T-helper 1 cell (primary cell): Measurements from ENCODE around the gene AMN.
"Not testable (repeated sequence)": the region's sequence is repeated elsewhere in the genome, so short reads cannot be mapped to it uniquely, and the experiment has no call there.

Source experiments
- DNase-seq, 5 donors: peaks; one replicate each; pipeline ENCODE4 v3.0.0-alpha.2; 2012 to 2020
- total RNA-seq, 4 donors: gene quantifications; one replicate each; lab custom pipeline; 2026; lab: John Stamatoyannopoulos, UW

The AMN gene
- total RNA-seq: 1.3 to 3.3 (median 2.1) reads per million in 4 donors

- no peak for DNase-seq
Measured at GRCh38 chr14:102922490-102923200, at the start of gene AMN. AMN (plus strand) TSS chr14:102922663; CDS start chr14:102922689, 26 bp downstream.

DNA sequence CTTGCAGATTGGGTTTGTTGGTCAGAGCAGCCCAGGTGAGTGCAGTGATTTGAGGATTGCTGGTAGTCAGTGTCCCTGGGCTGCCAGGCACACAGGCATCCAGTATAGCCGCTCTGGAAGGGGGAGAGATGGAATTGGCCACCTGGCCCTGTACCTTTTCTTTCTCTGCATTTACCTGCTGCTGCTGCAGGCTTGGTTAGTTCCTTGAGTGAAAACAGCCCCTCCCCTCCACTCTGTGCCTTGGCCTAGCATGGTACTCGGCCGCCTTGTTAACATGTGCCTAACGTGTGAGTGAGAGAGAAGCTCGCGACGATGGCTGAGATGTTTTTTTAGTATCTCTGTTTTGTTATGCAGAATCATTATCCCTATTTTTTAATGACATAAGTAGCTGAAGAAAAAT, 49.3 kb upstream of the AMN start:
- no peak for DNase-seq

- no peak for DNase-seq
Measured at GRCh38 chr14:102873546-102874061, 48.9 kb upstream of the AMN start.

- no peak for DNase-seq
Measured at GRCh38 chr14:102875652-102876051, 46.8 kb upstream of the AMN start.

DNA sequence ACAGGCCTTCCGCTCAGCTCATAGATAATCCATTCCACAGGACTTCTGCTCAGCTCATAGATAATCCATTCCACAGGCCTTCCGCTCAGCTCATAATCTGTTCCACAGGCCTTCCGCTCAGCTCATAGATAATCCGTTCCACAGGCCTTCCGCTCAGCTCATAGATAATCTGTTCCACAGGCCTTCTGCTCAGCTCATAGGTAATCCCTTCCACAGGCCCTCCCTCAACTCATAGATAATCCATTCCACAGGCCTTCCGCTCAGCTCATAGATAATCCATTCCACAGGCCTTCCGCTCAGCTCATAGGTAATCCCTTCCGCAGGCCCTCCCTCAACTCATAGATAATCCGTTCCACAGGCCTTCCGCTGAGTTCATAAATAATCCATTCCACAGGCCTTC, 45.0 kb upstream of the AMN start:
- DNase-seq: not testable (repeated sequence)

DNA sequence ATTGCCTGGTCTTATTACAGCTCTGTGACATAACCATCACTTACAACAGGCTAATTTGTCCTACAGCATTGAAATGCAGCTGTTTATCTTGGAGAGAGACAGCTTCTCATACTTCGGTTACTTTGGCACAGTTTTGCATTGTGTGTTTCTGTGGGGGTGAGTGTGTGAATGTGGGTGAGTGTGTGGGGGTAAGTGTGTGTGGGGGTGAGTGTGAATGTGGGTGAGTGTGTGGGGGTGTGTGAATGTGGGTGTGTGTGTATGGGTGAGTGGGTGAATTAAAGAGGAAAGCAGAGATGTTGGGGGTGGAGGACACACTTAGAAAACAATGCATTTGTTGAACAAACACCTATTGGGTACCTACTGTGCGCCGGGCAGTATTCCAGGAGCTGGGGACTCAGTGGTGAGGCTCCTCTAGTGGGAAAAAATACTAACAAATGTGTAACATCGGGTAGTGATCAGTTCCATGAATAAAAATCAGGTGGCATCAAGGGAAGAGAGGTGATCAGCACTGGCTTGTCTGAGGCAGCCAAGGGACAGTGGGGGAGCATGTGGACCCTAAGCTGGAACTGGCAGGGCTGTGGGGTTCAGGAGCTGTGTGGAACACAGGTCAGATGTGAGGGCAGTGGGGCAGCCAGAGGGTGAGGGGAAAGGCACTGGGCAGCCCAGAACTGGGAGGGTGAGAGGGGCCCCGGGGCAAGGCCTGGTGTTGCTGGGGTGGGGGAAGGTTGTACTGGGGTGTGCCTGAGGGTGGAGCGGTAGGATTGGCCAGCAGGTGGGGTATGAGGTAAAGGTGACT, 44.1 kb upstream of the AMN start:
- no peak for DNase-seq

DNA sequence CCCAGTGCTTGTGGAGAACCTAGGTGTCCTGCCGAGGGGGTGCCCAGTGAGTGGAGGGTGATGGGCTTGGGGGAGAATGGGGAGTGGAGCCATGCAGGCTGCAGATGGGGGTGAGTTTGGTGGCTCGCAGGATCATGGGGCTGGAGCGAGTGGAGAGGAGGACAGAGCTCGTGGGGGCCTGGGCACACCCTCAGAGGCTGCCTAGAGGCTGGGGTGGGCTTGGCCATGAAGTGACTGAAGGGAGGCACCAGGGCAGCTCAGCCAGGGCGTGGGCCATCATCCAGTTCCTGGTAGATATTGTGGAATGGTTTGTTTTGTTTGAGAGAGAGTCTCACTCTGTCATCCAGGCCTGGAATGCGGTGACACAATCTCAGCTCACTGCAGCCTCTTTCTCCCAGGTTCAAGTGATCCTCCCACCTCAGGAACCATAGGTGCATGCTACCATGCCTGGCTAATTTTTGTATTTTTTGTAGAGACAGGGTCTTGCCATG, 43.4 kb upstream of the AMN start:
- no peak for DNase-seq

- DNase-seq: no peak
Measured at GRCh38 chr14:102882226-102882906, 40.1 kb upstream of the AMN start.

DNA sequence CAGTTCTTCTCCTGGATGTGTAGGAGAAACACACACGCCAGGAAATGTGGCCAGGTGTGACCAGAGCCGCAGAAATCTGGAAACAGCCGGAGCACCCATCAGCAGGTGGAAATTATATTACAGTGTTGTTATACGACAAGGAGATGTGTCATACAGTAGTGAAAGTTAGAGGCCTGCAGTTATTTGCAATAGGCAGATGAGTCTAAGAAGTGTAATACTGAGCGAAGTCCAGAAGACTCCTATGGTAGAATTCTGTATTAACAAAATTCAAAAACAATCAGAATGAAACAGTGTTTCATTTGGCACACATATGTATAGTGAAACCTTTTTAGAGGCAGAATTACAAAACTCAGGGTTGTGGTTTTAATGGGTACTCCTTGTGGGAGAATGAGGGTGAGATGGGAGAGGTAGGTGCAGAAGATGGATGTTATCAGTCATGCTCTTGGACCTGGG, 39.3 kb upstream of the AMN start:
- peak in 1 of 5 donors; percentile 23 for DNase-seq

GRCh38 chr14:102883554-102883953, 38.9 kb upstream of the AMN start:
- DNase-seq: no peak

DNA sequence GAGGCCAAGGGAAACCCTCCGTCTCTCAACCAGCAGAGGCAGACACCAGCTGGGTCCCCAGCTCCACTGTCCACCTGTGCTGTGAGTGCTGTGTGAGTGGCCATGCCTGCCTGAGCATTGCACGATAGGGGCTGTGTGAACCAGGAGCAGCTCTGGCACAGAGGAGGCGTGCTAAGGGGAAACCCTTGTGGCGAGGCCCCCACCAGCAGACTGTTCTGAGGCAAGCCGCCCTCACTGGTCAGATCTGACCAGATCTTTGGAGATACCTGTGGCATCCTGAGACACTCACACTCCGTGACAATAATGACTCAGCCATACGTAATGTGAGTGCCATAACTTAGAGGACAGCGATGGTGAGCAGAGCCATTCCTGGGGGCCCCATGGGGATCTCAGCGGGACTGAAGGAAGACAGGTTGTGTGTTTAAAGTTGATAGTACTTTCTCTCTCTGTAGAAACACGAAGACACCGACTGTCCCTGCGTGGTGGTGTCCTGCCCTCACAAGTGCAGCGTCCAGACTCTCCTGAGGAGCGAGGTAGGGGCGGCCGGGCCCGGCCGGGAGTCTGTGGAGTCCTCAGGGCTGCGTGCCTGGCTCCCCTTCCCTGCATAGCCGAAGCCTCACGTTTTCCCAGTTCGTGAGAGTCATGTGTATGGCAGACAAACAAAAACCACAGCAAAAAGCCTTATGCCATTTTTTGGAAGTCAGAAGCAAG, 36.6 kb upstream of the AMN start:
- DNase-seq: no peak

GRCh38 chr14:102888748-102889147, 33.7 kb upstream of the AMN start:
- no peak for DNase-seq

- no peak for DNase-seq
Measured at GRCh38 chr14:102889615-102890014, 32.8 kb upstream of the AMN start.

- DNase-seq: no peak
Measured at GRCh38 chr14:102891111-102891510, 31.4 kb upstream of the AMN start.

DNA sequence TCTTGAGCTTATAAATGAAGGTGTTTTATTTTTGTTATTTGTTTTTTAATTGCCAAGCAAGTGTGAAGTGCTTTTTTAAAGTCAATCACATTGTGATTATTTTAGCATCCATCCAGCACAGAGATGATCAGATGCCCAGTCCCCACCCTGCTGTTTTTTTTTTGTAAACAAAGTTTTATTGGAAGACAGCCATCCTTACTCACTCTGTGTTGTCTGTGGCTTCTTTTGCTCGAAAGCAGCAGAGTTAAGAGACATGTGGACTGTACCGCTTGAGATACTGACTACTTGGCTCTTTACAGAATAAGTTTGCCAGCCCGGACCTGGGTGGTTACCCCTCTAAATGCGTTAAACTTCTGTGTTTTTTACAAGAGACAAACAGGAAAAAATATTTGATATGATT, 30.9 kb upstream of the AMN start:
- DNase-seq: no peak

GRCh38 chr14:102892651-102893050, 29.8 kb upstream of the AMN start:
- no peak for DNase-seq

DNA sequence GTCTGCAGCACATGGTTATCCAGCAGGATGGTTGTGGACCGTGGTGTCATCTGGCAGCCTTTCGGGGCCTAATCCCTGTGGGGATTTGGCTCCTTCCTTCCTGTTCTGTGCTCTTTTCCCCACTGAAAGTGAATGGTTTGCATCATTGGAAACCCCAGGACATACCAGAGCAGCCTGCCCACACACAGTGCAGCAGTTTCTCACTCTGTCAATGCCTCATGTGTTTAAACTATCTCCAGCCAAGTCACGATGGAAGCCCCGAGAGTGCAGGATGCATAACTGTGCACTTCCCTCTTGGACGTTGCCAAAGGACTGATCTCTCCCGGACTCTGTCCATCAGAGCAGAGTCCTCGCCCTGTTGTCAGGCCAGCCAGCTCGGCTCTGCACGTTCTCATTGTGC, 29.0 kb upstream of the AMN start:
- DNase-seq: no peak

DNA sequence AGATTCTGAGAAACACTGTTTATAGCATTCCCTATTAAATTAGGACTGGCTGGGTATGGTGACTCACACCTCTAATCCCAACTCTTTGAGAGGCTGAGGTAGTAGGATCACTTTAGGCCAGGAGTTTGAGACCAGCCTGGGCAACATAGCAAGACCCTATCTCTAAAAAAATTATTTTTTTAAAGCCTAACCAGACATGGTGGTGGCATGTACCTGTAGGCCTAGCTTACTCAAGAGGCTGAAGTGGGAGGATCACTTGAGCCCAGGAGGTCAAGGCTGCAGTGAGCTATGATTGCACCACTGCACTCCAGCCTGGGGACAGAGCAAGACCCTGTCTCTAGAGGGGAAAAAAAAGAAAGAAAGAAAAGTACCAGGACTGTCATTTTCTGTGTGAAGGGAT, 25.7 kb upstream of the AMN start:
- not testable (repeated sequence) for DNase-seq

GRCh38 chr14:102897299-102898027, 25.0 kb upstream of the AMN start:
- DNase-seq: no peak

DNA sequence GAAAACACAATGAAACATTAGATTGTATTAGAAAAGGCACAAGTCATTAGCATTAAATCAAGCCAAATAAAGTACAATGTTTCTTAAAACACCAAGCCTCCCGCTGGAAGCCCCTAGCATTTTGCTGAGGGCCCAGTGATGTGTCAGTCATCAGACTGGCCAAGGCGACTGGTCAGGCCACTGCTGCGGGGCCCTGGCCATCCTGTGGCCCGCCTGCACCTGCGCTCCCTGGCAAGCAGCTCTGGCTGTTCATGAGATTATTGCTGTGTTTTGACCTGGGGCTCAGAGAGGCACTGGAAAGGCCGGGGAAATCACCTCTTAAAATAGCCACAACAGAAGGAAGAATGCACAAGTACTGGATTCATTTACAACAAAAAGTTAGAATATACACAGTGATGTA, 24.2 kb upstream of the AMN start:
- DNase-seq: no peak

DNA sequence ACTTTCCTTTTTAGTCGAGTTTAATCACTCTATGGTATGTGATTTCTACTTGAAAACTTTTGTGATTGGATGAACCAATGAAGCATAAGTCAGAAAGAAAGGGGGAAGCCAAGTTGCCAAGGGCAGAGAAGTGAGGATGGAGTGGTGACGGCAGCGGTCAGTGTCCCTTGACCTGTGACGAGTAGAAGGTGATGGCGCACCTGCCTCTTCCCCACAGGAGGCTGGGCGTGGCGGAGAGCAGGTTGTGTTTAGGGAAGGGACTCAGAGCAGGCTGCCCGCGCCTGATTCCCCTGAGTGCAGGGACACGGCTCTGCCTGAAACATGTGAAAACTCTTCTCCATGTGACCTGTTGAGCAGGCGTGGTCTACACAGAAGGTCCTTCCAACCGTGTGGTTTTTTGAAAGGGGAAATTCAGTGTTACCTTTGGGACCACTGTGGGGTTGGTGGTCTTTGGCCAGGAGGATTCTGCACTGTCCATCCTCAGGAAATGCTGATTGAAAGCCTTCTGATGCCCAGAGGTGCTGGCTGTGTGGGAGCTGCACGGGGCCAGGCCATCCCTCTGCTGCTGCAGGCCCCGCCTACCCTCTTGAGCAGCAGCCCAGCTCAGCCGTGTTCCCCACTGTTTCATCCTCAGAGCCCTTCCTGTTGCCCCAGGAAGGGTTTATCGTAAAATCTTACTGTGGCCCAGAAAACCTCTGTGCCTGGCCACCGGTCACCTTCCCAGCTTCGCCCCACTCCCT, 23.5 kb upstream of the AMN start:
- DNase-seq: no peak
